Adrenal gland (tissue), 5 donors: Measurements from ENCODE around the gene FUT1.

ENCODE experiments used
- POLR2A ChIP-seq, 2 donors: fragments of 450-650 bp; IDR thresholded peaks; one replicate each; pipeline ENCODE4 v1.6.1; 2017; ENCODE audit warnings: antibody characterized with exemption in 2 of 2, mild to moderate bottlenecking in 2 of 2, moderate library complexity in 1 of 2
- TF ChIP-seq, protein P1 (sequence below), 6 experiments: fragments of 450-650 bp in 4 of 6; fragments of 200-600 bp in 2 of 6; sonication (generic) in 1 of 6; IDR thresholded peaks; 1 replicate in 5 of 6; 2 replicates in 1 of 6; pipeline versions ENCODE4 v1.5.1 to v1.8.0; 2016 to 2021; ENCODE audit warnings: antibody characterized with exemption in 6 of 6, mild to moderate bottlenecking in 2 of 6, moderate library complexity in 1 of 6
- donor health status: DM: no; HTN: no; CAD: no.

DNA sequence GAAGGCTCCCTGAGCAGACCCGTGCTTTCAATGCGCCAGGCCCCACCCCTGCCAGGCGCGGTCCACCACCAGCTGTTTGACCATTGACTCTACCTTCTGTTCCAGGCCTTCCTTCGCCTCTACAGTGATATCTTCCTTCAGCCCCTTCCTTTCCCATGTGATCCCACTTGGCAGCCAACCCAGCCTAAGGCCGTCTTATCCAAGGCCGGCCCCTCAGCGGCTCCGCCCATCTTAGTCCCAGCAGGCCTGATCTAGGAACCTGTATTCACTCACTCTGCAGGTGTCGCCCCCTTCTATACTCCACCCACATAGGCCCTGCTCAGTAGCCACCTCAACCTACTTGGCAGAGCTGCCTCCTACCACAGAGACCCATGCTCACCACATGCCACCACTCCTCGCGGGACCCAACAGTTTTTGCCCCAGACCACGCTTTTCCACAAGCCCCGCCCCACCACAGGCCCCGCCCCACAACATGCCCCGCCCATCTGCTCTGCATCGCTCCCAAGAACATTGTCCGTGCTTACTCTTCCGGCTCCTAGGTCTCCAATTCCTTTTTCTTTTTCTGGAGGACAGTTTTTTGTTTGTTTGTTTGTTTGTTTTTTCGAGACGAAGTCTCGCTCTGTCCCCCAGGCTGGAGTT, 15.0 kb downstream of the FUT1 start:
- TF ChIP-seq POLR2A (IDR thresholded peaks at IDR 0.05) = no peak
- TF ChIP-seq, protein P1, sequence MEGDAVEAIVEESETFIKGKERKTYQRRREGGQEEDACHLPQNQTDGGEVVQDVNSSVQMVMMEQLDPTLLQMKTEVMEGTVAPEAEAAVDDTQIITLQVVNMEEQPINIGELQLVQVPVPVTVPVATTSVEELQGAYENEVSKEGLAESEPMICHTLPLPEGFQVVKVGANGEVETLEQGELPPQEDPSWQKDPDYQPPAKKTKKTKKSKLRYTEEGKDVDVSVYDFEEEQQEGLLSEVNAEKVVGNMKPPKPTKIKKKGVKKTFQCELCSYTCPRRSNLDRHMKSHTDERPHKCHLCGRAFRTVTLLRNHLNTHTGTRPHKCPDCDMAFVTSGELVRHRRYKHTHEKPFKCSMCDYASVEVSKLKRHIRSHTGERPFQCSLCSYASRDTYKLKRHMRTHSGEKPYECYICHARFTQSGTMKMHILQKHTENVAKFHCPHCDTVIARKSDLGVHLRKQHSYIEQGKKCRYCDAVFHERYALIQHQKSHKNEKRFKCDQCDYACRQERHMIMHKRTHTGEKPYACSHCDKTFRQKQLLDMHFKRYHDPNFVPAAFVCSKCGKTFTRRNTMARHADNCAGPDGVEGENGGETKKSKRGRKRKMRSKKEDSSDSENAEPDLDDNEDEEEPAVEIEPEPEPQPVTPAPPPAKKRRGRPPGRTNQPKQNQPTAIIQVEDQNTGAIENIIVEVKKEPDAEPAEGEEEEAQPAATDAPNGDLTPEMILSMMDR (IDR thresholded peaks at IDR 0.05) = no peak
